HEK293T (cell line): Measurements from ENCODE around the gene CDK5.

Experiments
- ARNT ChIP-seq: fragments of 450-650 bp; IDR thresholded peaks from 2 replicates; pipeline ENCODE4 v1.6.1; 2017; ENCODE audit warnings: mild to moderate bottlenecking
- BHLHE40 ChIP-seq: fragments of 450-650 bp; IDR thresholded peaks from 2 replicates; pipeline ENCODE4 v1.6.1; 2016; ENCODE audit warnings: mild to moderate bottlenecking, moderate library complexity, borderline replicate concordance
- CTBP1 ChIP-seq: fragments of 450-650 bp; IDR thresholded peaks from 2 replicates; pipeline ENCODE4 v1.6.1; 2016; ENCODE audit warnings: borderline replicate concordance
- ELF4 ChIP-seq: fragments of 450-650 bp; IDR thresholded peaks from 2 replicates; pipeline ENCODE4 v1.6.1; 2017; ENCODE audit warnings: antibody characterized with exemption
- FOXA1 ChIP-seq: fragments of 450-650 bp; IDR thresholded peaks from 2 replicates; pipeline ENCODE4 v1.6.1; 2016; ENCODE audit warnings: mild to moderate bottlenecking
- FOXK2 ChIP-seq: fragments of 450-650 bp; IDR thresholded peaks from 2 replicates; pipeline ENCODE4 v1.6.1; 2016; ENCODE audit warnings: mild to moderate bottlenecking
- FOXM1 ChIP-seq: fragments of 450-650 bp; IDR thresholded peaks from 2 replicates; pipeline ENCODE4 v1.6.1; 2017; ENCODE audit warnings: mild to moderate bottlenecking, borderline replicate concordance
- HDGF ChIP-seq: fragments of 450-650 bp; IDR thresholded peaks from 2 replicates; pipeline ENCODE4 v1.6.1; 2017; ENCODE audit warnings: antibody characterized with exemption, borderline replicate concordance
- NFRKB ChIP-seq: fragments of 450-650 bp; IDR thresholded peaks from 2 replicates; pipeline ENCODE4 v1.6.1; 2016; ENCODE audit warnings: mild to moderate bottlenecking, moderate library complexity
- SP1 ChIP-seq: fragments of 450-650 bp; IDR thresholded peaks from 2 replicates; pipeline ENCODE4 v1.6.1; 2017
- SUZ12 ChIP-seq: fragments of 450-650 bp; IDR thresholded peaks from 2 replicates; pipeline ENCODE4 v1.6.1; 2016; ENCODE audit warnings: mild to moderate bottlenecking
- TARDBP ChIP-seq: fragments of 450-650 bp; IDR thresholded peaks from 2 replicates; pipeline ENCODE4 v1.6.1; 2016
- ZNF384 ChIP-seq: fragments of 450-650 bp; IDR thresholded peaks from 2 replicates; pipeline ENCODE4 v1.6.1; 2016
- TF ChIP-seq, protein P1 (sequence below): fragments of 450-650 bp; IDR thresholded peaks from 2 replicates; pipeline ENCODE4 v1.6.1; 2016

DNA sequence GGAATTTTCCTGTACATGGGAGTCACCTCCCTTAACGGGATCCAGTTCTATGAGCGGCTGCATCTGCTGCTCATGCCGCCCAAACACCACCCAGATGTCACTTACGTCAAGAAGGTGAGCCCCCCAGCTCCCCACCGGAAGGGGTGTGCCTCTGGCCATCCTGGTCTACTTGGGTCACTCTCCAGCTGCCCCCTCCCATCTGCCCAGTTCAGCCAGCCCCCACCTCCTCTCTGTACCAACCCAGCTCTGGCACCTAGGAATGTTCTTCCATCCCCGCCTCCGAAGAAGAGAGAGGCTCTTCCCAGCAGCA is 17.9 kb upstream of the CDK5 start:
- TF ChIP-seq SP1, result no peak
- no peak for TF ChIP-seq FOXK2
- TF ChIP-seq CTBP1, result no peak
- TF ChIP-seq ARNT, result no peak
- TF ChIP-seq TARDBP, result no peak
- no peak for TF ChIP-seq BHLHE40
- TF ChIP-seq, protein P1, sequence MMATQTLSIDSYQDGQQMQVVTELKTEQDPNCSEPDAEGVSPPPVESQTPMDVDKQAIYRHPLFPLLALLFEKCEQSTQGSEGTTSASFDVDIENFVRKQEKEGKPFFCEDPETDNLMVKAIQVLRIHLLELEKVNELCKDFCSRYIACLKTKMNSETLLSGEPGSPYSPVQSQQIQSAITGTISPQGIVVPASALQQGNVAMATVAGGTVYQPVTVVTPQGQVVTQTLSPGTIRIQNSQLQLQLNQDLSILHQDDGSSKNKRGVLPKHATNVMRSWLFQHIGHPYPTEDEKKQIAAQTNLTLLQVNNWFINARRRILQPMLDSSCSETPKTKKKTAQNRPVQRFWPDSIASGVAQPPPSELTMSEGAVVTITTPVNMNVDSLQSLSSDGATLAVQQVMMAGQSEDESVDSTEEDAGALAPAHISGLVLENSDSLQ, result no peak
- no peak for TF ChIP-seq ZNF384
- TF ChIP-seq ELF4, result no peak
- TF ChIP-seq HDGF, result no peak
- no peak for TF ChIP-seq NFRKB
- no peak for TF ChIP-seq FOXM1
- no peak for TF ChIP-seq FOXA1
- no peak for TF ChIP-seq SUZ12
